K562 (cell line): ENCODE data around the gene SKOR1. TPM values are rescaled to one million over a fixed set of nuclear protein-coding genes. Genes with fewer than 3 reads are reported as not detected.

Experiments used
- FOXA1 ChIP-seq: fragments of 450-650 bp; IDR thresholded peaks from 2 replicates; pipeline ENCODE4 v1.6.1; 2016; ENCODE audit warnings: mild to moderate bottlenecking, borderline replicate concordance
- FOXK1 ChIP-seq: sonication (generic); formaldehyde crosslinking; IDR thresholded peaks from 2 replicates; pipeline ENCODE4 v1.8.0; 2022; ENCODE audit warnings: missing genetic modification reagents, mild to moderate bottlenecking, borderline replicate concordance
- GTF2E2 ChIP-seq: fragments of 200-800 bp; sonication (Bioruptor generic); IDR thresholded peaks from 2 replicates; pipeline ENCODE4 v1.6.1; 2016; ENCODE audit warnings: missing genetic modification characterization, missing compliant biosample characterization
- HNRNPH1 ChIP-seq: fragments of 200-400 bp; formaldehyde crosslinking; optimal IDR thresholded peaks from 2 replicates; pipeline ENCODE3; 2017; ENCODE audit warnings: low read depth, mild to moderate bottlenecking, low read length, moderate library complexity
- ILK ChIP-seq: fragments of 450-650 bp; IDR thresholded peaks from 2 replicates; pipeline ENCODE4 v1.6.1; 2016; ENCODE audit warnings: missing genetic modification characterization, low read depth, mild to moderate bottlenecking, missing compliant biosample characterization, moderate library complexity, borderline replicate concordance
- JUN ChIP-seq, 2 experiments: sonication (generic) in 1 of 2; formaldehyde crosslinking in 1 of 2; IDR thresholded peaks; 2 replicates each; pipeline versions ENCODE4 v1.6.1 to v1.8.0; 2012 to 2022; ENCODE audit warnings: borderline replicate concordance in 2 of 2, mild to moderate bottlenecking in 2 of 2, improper control_type of control experiment in 1 of 2, low read depth in 1 of 2, low read length in 1 of 2, missing genetic modification reagents in 1 of 2
- KDM1A ChIP-seq, 2 experiments: fragments of 450-650 bp; IDR thresholded peaks; 2 replicates each; pipeline ENCODE4 v1.6.1; 2016; ENCODE audit warnings: mild to moderate bottlenecking in 2 of 2
- MTA2 ChIP-seq: fragments of 450-650 bp; IDR thresholded peaks from 2 replicates; pipeline ENCODE4 v1.6.1; 2016; ENCODE audit warnings: low read depth
- NFRKB ChIP-seq: fragments of 450-650 bp; IDR thresholded peaks from 2 replicates; pipeline ENCODE4 v1.6.1; 2016; ENCODE audit warnings: low read depth
- RBM14 ChIP-seq: fragments of 200-400 bp; formaldehyde crosslinking; IDR thresholded peaks from 2 replicates; pipeline ENCODE4 v1.6.1; 2018; ENCODE audit warnings: low read depth, mild to moderate bottlenecking, low read length, moderate library complexity, borderline replicate concordance; ENCODE audit not compliant: insufficient read depth
- RBM25 ChIP-seq: fragments of 200-400 bp; formaldehyde crosslinking; IDR thresholded peaks from 2 replicates; pipeline ENCODE4 v1.6.1; 2018; ENCODE audit warnings: low read length, low read depth, moderate library complexity; ENCODE audit not compliant: severe bottlenecking
- YY1 ChIP-seq, 3 experiments: IDR thresholded peaks; 2 replicates each; pipeline ENCODE4 v1.6.1; 2011; ENCODE audit warnings: low read length in 2 of 3, mild to moderate bottlenecking in 2 of 3, moderate library complexity in 2 of 3, borderline replicate concordance in 1 of 3, control low read depth in 1 of 3, low read depth in 1 of 3; ENCODE audit not compliant: insufficient read depth in 3 of 3, insufficient replicate concordance in 2 of 3, control insufficient read depth in 1 of 3, insufficient read length in 1 of 3; ENCODE audit errors: extremely low read depth in 1 of 3
- ZNF12 ChIP-seq: sonication (generic); formaldehyde crosslinking; IDR thresholded peaks from 2 replicates; pipeline ENCODE4 v1.4.0; 2020; ENCODE audit warnings: mild to moderate bottlenecking, missing genetic modification reagents
- polyA plus RNA-seq, 8 experiments: library from polyadenylated mRNA; depleted of rRNA in 4 of 8; stranded (reverse) in 5 of 8; unstranded in 3 of 8; fragments of >200 nt; fragmentation: Nextera tagmentation in 2 of 8; fragmentation: Illumina TruSeq in 1 of 8; extraction: Ambion mirVana in 2 of 8; extraction: Trizol in 1 of 8; gene quantifications; 2 replicates each; pipeline versions ENCODE4 v1.2.1 to v1.2.3, GENCODE V29; 2011 to 2014; ENCODE audit warnings: inconsistent platforms in 1 of 8, missing spikeins in 1 of 8
- total RNA-seq, 7 experiments: library from RNA; depleted of rRNA in 6 of 7; stranded (reverse); fragments of >200 nt in 6 of 7; fragmentation: Illumina TruSeq in 2 of 7; extraction: Trizol in 2 of 7; gene quantifications; 2 replicates each; pipeline versions ENCODE4 v1.2.1 to v1.2.3, GENCODE V29; 2011 to 2021; ENCODE audit warnings: low replicate concordance in 1 of 7
- TF ChIP-seq, protein P1 (sequence below), 2 experiments: fragments of 450-650 bp in 1 of 2; sonication (generic) in 1 of 2; formaldehyde crosslinking in 1 of 2; IDR thresholded peaks; 2 replicates each; pipeline versions ENCODE4 v1.7.1 to v1.9.0; 2016 to 2022; ENCODE audit warnings: inconsistent platforms in 1 of 2, mild to moderate bottlenecking in 1 of 2, missing genetic modification reagents in 1 of 2
- TF ChIP-seq, protein P2 (sequence below): sonication (generic); formaldehyde crosslinking; IDR thresholded peaks from 2 replicates; pipeline ENCODE4 v1.8.1; 2023; ENCODE audit warnings: mild to moderate bottlenecking, missing genetic modification reagents, moderate library complexity

Gene SKOR1
- total and polyA plus RNA-seq, 9 of the 15 experiments (the other 6 are each of a cell fraction or from before 2014, with no cell fraction given): 0.04 to 0.41 (median 0.09) TPM; not detected in 3

DNA sequence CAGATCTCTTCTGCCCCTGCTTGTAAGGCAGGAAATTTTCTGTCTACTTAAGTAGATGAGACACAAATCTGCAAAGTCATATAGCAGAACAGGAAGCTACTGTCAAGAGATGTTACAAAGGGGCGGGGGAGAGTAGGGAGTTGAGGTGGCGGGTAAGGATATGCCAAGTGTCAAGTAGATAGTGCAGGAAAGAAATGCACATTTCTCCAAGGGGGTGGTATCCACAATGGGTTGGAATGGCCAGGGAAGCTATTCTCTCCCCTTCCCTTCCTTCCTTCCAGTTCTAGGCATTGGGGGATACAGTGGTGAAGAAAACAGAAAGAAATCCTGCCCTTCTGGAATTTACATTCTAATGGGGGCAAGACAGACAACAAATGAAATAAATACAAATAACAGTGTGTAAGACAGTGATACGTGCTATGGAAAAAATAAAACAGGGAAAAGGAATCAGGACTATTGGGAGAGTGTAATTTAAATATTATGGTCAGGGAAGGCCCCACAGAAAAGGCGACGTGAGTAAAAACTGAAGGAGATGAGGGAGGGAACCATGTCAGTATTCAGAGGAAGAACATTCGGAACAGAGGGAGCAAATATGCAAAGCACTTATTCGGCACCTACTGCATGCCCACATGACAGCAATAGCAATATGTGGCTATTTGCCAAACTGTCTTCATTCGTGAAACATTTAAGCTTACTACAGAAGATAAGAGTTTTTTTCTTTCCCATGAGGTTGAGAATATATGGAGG is 57.4 kb downstream of the SKOR1 start (continued):
- TF ChIP-seq YY1 (IDR thresholded peaks at IDR 0.05; ENCODE audit: borderline replicate concordance in 1 of 3, control insufficient read depth in 1 of 3, extremely low read depth in 1 of 3, insufficient read depth in 3 of 3, insufficient read length in 1 of 3, insufficient replicate concordance in 2 of 3, low read depth in 1 of 3, low read length in 2 of 3) (no peak), NFRKB (peak; percentile 56; the same call in 1 of the 2 replicates), FOXK1 (CRISPR knock-in tag) (no peak), KDM1A (IDR thresholded peaks at IDR 0.05) (peak in 1 of 2 experiments; percentile 45; a peak in 2 of 4 replicates), RBM25 (peak; percentile 6), ILK (tag) (no peak), RBM14 (no peak), GTF2E2 (no peak), MTA2 (peak; percentile 58; the same call in 1 of the 2 replicates), FOXA1 (no peak), JUN (IDR thresholded peaks at IDR 0.05; ENCODE audit: borderline replicate concordance, low read depth, low read length) (0 out of 2 replicates have a peak, but pooled peaks have one; percentile 32), JUN (CRISPR knock-in tag; IDR thresholded peaks at IDR 0.05; ENCODE audit: borderline replicate concordance) (no peak), ZNF12 (CRISPR knock-in tag) (no peak), HNRNPH1 (no peak)
- TF ChIP-seq, protein P1, sequence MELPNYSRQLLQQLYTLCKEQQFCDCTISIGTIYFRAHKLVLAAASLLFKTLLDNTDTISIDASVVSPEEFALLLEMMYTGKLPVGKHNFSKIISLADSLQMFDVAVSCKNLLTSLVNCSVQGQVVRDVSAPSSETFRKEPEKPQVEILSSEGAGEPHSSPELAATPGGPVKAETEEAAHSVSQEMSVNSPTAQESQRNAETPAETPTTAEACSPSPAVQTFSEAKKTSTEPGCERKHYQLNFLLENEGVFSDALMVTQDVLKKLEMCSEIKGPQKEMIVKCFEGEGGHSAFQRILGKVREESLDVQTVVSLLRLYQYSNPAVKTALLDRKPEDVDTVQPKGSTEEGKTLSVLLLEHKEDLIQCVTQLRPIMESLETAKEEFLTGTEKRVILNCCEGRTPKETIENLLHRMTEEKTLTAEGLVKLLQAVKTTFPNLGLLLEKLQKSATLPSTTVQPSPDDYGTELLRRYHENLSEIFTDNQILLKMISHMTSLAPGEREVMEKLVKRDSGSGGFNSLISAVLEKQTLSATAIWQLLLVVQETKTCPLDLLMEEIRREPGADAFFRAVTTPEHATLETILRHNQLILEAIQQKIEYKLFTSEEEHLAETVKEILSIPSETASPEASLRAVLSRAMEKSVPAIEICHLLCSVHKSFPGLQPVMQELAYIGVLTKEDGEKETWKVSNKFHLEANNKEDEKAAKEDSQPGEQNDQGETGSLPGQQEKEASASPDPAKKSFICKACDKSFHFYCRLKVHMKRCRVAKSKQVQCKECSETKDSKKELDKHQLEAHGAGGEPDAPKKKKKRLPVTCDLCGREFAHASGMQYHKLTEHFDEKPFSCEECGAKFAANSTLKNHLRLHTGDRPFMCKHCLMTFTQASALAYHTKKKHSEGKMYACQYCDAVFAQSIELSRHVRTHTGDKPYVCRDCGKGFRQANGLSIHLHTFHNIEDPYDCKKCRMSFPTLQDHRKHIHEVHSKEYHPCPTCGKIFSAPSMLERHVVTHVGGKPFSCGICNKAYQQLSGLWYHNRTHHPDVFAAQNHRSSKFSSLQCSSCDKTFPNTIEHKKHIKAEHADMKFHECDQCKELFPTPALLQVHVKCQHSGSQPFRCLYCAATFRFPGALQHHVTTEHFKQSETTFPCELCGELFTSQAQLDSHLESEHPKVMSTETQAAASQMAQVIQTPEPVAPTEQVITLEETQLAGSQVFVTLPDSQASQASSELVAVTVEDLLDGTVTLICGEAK (IDR thresholded peaks at IDR 0.05): peak; percentile 49; the same call in 1 of the 2 replicates
- TF ChIP-seq, protein P1 (CRISPR knock-in tag; IDR thresholded peaks at IDR 0.05): no peak
- TF ChIP-seq, protein P2, sequence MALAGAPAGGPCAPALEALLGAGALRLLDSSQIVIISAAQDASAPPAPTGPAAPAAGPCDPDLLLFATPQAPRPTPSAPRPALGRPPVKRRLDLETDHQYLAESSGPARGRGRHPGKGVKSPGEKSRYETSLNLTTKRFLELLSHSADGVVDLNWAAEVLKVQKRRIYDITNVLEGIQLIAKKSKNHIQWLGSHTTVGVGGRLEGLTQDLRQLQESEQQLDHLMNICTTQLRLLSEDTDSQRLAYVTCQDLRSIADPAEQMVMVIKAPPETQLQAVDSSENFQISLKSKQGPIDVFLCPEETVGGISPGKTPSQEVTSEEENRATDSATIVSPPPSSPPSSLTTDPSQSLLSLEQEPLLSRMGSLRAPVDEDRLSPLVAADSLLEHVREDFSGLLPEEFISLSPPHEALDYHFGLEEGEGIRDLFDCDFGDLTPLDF (CRISPR knock-in tag): no peak
